Measurements from ENCODE around the gene CCL4L2.
"Not testable (repeated sequence)": the region's sequence is repeated elsewhere in the genome, so short reads cannot be mapped to it uniquely, and the experiment has no call there.

The CCL4L2 gene

DNA sequence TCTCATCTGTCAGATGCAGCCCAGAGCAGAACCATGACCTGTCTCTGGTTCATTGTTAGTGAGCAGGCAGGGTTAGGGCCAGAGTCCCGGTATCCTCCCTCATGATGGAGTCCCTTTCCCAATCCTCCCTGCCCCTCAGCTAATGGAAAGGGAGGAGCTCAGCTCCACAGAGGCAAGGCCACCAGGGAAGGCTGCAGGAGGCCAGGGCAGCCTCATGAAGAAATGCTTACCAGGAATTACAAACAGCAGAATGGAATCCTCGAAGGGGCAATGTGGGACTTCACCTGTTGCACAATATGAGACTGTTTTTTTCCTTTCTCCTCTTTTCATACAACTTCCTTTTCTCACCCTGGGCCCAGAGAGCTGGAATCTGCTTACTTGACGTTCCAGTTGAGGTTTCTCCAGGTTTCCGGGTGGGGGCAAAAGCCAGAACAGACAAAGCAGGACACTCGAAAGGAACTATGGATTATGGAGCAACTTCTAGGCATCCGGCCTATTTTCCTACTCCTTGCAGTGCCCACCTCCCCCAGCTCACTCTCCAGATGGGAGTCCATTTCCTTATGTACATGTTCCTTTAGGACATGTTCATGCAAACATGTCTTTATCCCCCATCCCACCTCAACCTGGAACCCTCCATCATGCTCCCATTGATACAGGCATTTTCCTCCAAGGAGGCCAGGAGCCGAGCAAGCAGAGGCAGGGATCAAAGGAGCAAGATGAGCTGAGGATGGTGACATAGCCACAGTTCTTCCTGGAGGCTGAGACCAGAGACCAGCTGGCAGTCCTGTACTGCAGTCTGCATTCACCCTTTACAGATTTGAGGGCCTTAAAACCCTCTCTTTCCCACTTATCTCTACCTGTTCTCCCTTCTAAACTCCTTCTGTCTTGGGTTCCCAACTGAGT is 4.8 kb downstream of the CCL4L2 start:
- not testable (repeated sequence) for DNase-seq (ENCODE audit: low read depth)

GRCh38 chr17:36219556-36219955 is 8.7 kb downstream of the CCL4L2 start:
- not testable (repeated sequence) for DNase-seq (ENCODE audit: low read depth); H3K4me3 ChIP-seq (ENCODE audit: low read depth, low read length)

More for the DNA sequence above, 4.8 kb downstream of the CCL4L2 start:
- H3K4me3 ChIP-seq (ENCODE audit: low read depth, low read length), result not testable (repeated sequence)

DNA sequence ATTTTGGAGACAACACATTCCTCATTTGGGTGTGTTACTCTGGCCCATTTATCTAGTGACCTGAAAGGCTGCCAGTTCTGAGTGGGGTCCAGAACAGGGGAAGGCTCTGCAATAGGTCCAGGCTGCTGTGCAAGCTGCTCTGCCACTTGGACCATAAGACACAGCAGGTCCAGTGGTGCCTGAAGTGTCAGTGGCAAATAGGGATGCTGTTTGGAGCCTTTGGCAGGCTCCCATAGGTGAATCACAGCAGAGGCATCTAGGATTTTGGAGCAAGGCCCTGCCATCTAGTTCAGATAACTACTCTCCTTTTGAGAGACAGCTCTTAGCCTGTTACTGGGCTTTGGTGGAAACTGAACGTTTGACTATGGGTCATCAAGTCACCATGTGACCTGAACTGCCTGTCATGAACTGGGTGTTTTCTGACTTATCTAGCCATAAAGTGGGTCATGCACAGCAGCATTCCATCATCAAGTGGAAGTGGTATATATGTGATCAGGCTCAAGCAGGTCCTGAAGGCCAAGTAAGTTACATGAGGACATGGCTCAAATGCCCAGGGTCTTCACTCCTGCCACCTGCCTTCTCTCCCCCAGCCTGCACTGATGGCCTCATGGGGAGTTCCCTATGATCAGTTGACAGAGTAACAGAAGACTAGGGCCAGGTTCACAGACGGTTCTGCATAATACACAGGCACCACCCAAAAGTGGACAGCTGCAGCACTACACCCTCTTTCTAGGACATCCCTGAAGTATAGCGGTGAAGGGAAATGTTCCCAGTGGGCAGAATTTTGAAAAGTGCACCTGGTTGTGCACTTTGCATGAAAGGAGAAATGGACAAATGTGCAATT is 10.1 kb downstream of the CCL4L2 start:
- DNase-seq (ENCODE audit: low read depth); H3K4me3 ChIP-seq (ENCODE audit: low read depth, low read length): not testable (repeated sequence)

DNA sequence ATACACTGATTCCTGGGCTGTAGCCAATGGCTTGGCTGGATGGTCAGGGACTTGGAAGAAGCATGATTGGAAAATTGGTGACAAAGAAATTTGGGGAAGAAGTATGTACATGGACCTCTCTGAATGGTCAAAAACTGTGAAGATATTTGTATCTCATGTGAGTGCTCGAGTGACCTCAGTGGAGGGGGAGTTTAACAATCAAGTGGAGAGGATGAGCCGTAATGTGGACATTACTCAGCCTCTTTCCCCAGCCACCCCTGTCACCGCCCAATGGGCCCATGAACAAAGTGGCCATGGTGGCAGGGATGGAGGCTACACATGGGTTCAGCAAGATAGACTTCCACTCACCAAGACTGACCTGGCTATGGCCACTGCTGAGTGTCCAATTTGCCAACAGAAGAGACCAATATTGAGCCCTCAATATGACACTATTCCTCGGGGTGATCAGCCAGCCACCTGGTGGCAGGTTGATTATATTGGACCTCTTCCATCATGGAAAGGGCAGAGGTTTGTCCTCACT is 10.8 kb downstream of the CCL4L2 start:
- not testable (repeated sequence) for H3K4me3 ChIP-seq (ENCODE audit: low read depth, low read length); DNase-seq (ENCODE audit: low read depth)

DNA sequence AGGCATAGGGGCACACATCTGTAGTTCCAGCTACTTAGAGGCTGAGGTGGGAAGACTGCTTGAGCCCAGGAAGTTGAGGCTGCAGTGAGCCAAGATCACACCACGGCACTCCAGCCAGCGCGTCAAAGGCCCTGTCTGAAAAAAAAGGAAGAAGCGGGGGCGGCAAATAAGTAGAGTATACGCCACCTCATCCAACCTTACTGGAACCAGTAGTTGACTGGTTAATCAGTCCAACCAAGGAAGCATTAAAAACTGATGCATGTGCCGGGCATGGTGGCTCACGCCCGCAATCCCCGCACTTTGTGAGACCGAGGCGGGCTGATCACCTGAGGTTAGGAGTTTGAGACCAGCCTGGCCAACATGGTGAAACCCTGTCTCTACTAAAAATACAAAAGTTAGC is 12.1 kb downstream of the CCL4L2 start:
- DNase-seq (ENCODE audit: low read depth); H3K4me3 ChIP-seq (ENCODE audit: low read depth, low read length): not testable (repeated sequence)

DNA sequence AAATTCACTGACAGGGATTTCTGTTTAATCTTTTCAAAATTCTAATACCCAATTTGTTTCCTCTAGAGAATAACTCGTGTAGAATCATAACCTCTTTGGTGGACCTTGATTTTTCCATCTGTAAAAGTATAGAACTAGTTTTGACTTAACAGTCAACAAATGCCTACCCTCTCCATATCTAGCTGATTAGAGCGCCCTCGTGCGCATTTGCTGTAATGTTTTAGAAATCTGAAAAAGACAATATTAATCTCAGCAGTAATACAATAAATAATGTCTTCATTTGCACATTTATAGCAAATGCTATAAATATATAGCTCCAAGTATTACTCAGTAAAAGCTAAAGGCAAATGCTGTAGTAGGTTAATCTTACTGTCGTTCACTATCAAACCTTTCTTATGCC is 18.8 kb downstream of the CCL4L2 start:
- DNase-seq (ENCODE audit: low read depth), result not testable (repeated sequence)

GRCh38 chr17:36242046-36242445 is 31.2 kb downstream of the CCL4L2 start:
- not testable (repeated sequence) for DNase-seq (ENCODE audit: low read depth); H3K4me3 ChIP-seq (ENCODE audit: low read depth, low read length)

More for the DNA sequence above, 18.8 kb downstream of the CCL4L2 start:
- H3K4me3 ChIP-seq (ENCODE audit: low read depth, low read length), result not testable (repeated sequence)
